ENCODE data around the gene ARHGAP42.

Gene ARHGAP42

GRCh38 chr11:100759856-100760255 lies 72.8 kb downstream of the ARHGAP42 start:
- no peak for TF ChIP-seq CTCF (IDR thresholded peaks at IDR 0.05; ENCODE audit: extremely low read depth, insufficient read depth, missing control alignments)
- in situ Hi-C loops (cut with MboI; ENCODE audit: low pct_unique_long_range_greater_than_20kb, low sequenced_read_pairs, unreplicated experiment) = loop anchor here (25.0 kb wide), 1 partner anchor 102 kb away; no protein-coding TSS in a partner anchor
- DNase-seq (ENCODE audit: low spot score) = no peak

GRCh38 chr11:100760744-100761143 lies 73.7 kb downstream of the ARHGAP42 start:
- no peak for TF ChIP-seq CTCF (IDR thresholded peaks at IDR 0.05; ENCODE audit: extremely low read depth, insufficient read depth, missing control alignments)
- DNase-seq (ENCODE audit: low spot score) = no peak
- in situ Hi-C loops (cut with MboI; ENCODE audit: low pct_unique_long_range_greater_than_20kb, low sequenced_read_pairs, unreplicated experiment) = loop anchor here (25.0 kb wide), 1 partner anchor 102 kb away; no protein-coding TSS in a partner anchor

GRCh38 chr11:100761841-100762240 lies 74.8 kb downstream of the ARHGAP42 start:
- no peak for TF ChIP-seq CTCF (IDR thresholded peaks at IDR 0.05; ENCODE audit: extremely low read depth, insufficient read depth, missing control alignments)
- in situ Hi-C loops (cut with MboI; ENCODE audit: low pct_unique_long_range_greater_than_20kb, low sequenced_read_pairs, unreplicated experiment) = loop anchor here (25.0 kb wide), 1 partner anchor 100 kb away; no protein-coding TSS in a partner anchor
- DNase-seq (ENCODE audit: low spot score) = no peak

GRCh38 chr11:100766764-100767163 lies 79.7 kb downstream of the ARHGAP42 start:
- in situ Hi-C loops (cut with MboI; ENCODE audit: low pct_unique_long_range_greater_than_20kb, low sequenced_read_pairs, unreplicated experiment) = loop anchor here (25.0 kb wide), 1 partner anchor 96 kb away; no protein-coding TSS in a partner anchor
- no peak for DNase-seq (ENCODE audit: low spot score)
- no peak for TF ChIP-seq CTCF (IDR thresholded peaks at IDR 0.05; ENCODE audit: extremely low read depth, insufficient read depth, missing control alignments)

- no peak for TF ChIP-seq CTCF (IDR thresholded peaks at IDR 0.05; ENCODE audit: extremely low read depth, insufficient read depth, missing control alignments)
- no peak for DNase-seq (ENCODE audit: low spot score)
- in situ Hi-C loops (cut with MboI; ENCODE audit: low pct_unique_long_range_greater_than_20kb, low sequenced_read_pairs, unreplicated experiment) = loop anchor here (25.0 kb wide), 1 partner anchor 93 kb away; no protein-coding TSS in a partner anchor
Measured at GRCh38 chr11:100769165-100769564, 82.1 kb downstream of the ARHGAP42 start.

- DNase-seq (ENCODE audit: low spot score) = no peak
- in situ Hi-C loops (cut with MboI; ENCODE audit: low pct_unique_long_range_greater_than_20kb, low sequenced_read_pairs, unreplicated experiment) = loop anchor here (25.0 kb wide), 1 partner anchor 93 kb away; no protein-coding TSS in a partner anchor
- no peak for TF ChIP-seq CTCF (IDR thresholded peaks at IDR 0.05; ENCODE audit: extremely low read depth, insufficient read depth, missing control alignments)
Measured at GRCh38 chr11:100769617-100770016, 82.5 kb downstream of the ARHGAP42 start.
